Jurkat, Clone E6-1 (cell line): Measurements from ENCODE around the gene DNAH1.

Experiments used
- DNase-seq: peaks from one replicate; pipeline ENCODE4 v3.0.0-alpha.2; 2011; ENCODE audit warnings: low read depth, low spot score
- H3K4me3 ChIP-seq: 2 replicates; pipeline ENCODE4 v1.5.1; 2011; ENCODE audit warnings: mild to moderate bottlenecking, low read length, control low read depth, moderate library complexity

DNAH1 gene

GRCh38 chr3:52436500-52437149 lies 120.5 kb downstream of the DNAH1 start:
- no peak overlapping the region for H3K4me3 ChIP-seq
- no peak for DNase-seq

GRCh38 chr3:52437326-52438103 lies 121.4 kb downstream of the DNAH1 start:
- no peak overlapping the region for H3K4me3 ChIP-seq
- DNase-seq: no peak

GRCh38 chr3:52438104-52438376 lies 121.9 kb downstream of the DNAH1 start:
- no peak for DNase-seq
- H3K4me3 ChIP-seq: no peak overlapping the region

- no peak for DNase-seq
- no peak overlapping the region for H3K4me3 ChIP-seq
Measured at GRCh38 chr3:52438579-52439425, 122.7 kb downstream of the DNAH1 start.

GRCh38 chr3:52439426-52440248 lies 123.5 kb downstream of the DNAH1 start:
- H3K4me3 ChIP-seq: no peak overlapping the region

GRCh38 chr3:52440249-52440551 lies 124.1 kb downstream of the DNAH1 start:
- H3K4me3 ChIP-seq: no peak overlapping the region
- DNase-seq: no peak

More at GRCh38 chr3:52439426-52440248, 123.5 kb downstream of the DNAH1 start:
- no peak for DNase-seq

GRCh38 chr3:52440671-52441070 lies 124.6 kb downstream of the DNAH1 start:
- no peak overlapping the region for H3K4me3 ChIP-seq
- DNase-seq: no peak

- DNase-seq: no peak
- H3K4me3 ChIP-seq: no peak overlapping the region
Measured at GRCh38 chr3:52441091-52441771, 125.1 kb downstream of the DNAH1 start.

GRCh38 chr3:52441772-52442332 lies 125.7 kb downstream of the DNAH1 start:
- no peak for DNase-seq
- no peak overlapping the region for H3K4me3 ChIP-seq

- no peak for DNase-seq
- no peak overlapping the region for H3K4me3 ChIP-seq
Measured at GRCh38 chr3:52442409-52443267, 126.5 kb downstream of the DNAH1 start.

GRCh38 chr3:52443268-52443610 lies 127.1 kb downstream of the DNAH1 start:
- no peak overlapping the region for H3K4me3 ChIP-seq
- no peak for DNase-seq

- no peak for DNase-seq
- peak overlapping the region; percentile 58 for H3K4me3 ChIP-seq
Measured at GRCh38 chr3:52443791-52444687, 127.9 kb downstream of the DNAH1 start.

- peak; percentile 77 for DNase-seq
- H3K4me3 ChIP-seq: peak within 1 kb of the TSS; percentile 58
Measured at GRCh38 chr3:52444860-52445793, 129.0 kb downstream of the DNAH1 start, which contains the start of gene SEMA3G. SEMA3G (minus strand) TSS chr3:52445103; CDS start chr3:52445027, 76 bp downstream.

- DNase-seq: no peak
- H3K4me3 ChIP-seq: no peak overlapping the region
Measured at GRCh38 chr3:52446042-52446441, 129.9 kb downstream of the DNAH1 start.

- no peak overlapping the region for H3K4me3 ChIP-seq
- peak; percentile 71 for DNase-seq
Measured at GRCh38 chr3:52446631-52447511, 130.8 kb downstream of the DNAH1 start.
